GM21529 (cell line): Measurements from ENCODE around the gene EPHX1.

Experiments
- ATAC-seq: cut with Tn5 transposase; IDR thresholded peaks from one replicate; pipeline ENCODE4 v1.9.1; 2021; ENCODE audit not compliant: unreplicated experiment

The EPHX1 gene

GRCh38 chr1:225840713-225841112 is 30.8 kb downstream of the EPHX1 start:
- no peak for ATAC-seq

- no peak for ATAC-seq
Observed at GRCh38 chr1:225842074-225842473, 32.1 kb downstream of the EPHX1 start.

- no peak for ATAC-seq
Observed at GRCh38 chr1:225842788-225843425, 33.0 kb downstream of the EPHX1 start.

GRCh38 chr1:225843426-225843795 is 33.5 kb downstream of the EPHX1 start:
- no peak for ATAC-seq

GRCh38 chr1:225844236-225845061 is 34.5 kb downstream of the EPHX1 start:
- no peak for ATAC-seq

- ATAC-seq, result no peak
Observed at GRCh38 chr1:225845097-225845496, 35.2 kb downstream of the EPHX1 start.

GRCh38 chr1:225845571-225846259 is 35.8 kb downstream of the EPHX1 start:
- ATAC-seq, result no peak

GRCh38 chr1:225846331-225847310 is 36.7 kb downstream of the EPHX1 start:
- no peak for ATAC-seq

GRCh38 chr1:225847610-225848009 is 37.7 kb downstream of the EPHX1 start:
- no peak for ATAC-seq

GRCh38 chr1:225848030-225848955 is 38.4 kb downstream of the EPHX1 start:
- peak; percentile 80 for ATAC-seq

GRCh38 chr1:225849925-225850324 is 40.0 kb downstream of the EPHX1 start:
- no peak for ATAC-seq

GRCh38 chr1:225850370-225850769 is 40.4 kb downstream of the EPHX1 start:
- ATAC-seq, result no peak

- ATAC-seq, result peak; percentile 59
Observed at GRCh38 chr1:225851805-225852204, 41.9 kb downstream of the EPHX1 start.

- ATAC-seq, result no peak
Observed at GRCh38 chr1:225852413-225853124, 42.6 kb downstream of the EPHX1 start.

- ATAC-seq, result no peak
Observed at GRCh38 chr1:225853441-225853840, 43.5 kb downstream of the EPHX1 start.

- ATAC-seq, result no peak
Observed at GRCh38 chr1:225855503-225856300, 45.8 kb downstream of the EPHX1 start.

GRCh38 chr1:225857256-225857655 is 47.3 kb downstream of the EPHX1 start:
- no peak for ATAC-seq

GRCh38 chr1:225859151-225859550 is 49.2 kb downstream of the EPHX1 start:
- no peak for ATAC-seq
